Mesenchymal stem cell (in vitro differentiated cells and primary cell): ENCODE results near the gene ATP5ME.

ENCODE experiments used
- DNase-seq: peaks from one replicate; pipeline ENCODE4 v3.0.0-alpha.2; 2013
- H2AFZ ChIP-seq: one replicate; pipeline ENCODE4 v1.6.1; 2013; ENCODE audit warnings: low read depth, mild to moderate bottlenecking, control low read depth, inconsistent platforms, low read length, moderate library complexity
- H2AK5ac ChIP-seq: 2 replicates; pipeline ENCODE4 v1.6.1; 2013; ENCODE audit warnings: low read length, moderate library complexity, mild to moderate bottlenecking, inconsistent platforms; ENCODE audit not compliant: severe bottlenecking
- H2BK120ac ChIP-seq: one replicate; pipeline ENCODE4 v1.6.1; 2013; ENCODE audit warnings: low read depth, mild to moderate bottlenecking, inconsistent platforms, low read length, moderate library complexity
- H2BK12ac ChIP-seq, 2 experiments: one replicate each; pipeline ENCODE4 v1.6.1; 2013; ENCODE audit warnings: inconsistent platforms in 2 of 2, low read length in 2 of 2, mild to moderate bottlenecking in 2 of 2, moderate library complexity in 2 of 2, control low read depth in 1 of 2
- H2BK15ac ChIP-seq: one replicate; pipeline ENCODE4 v1.6.1; 2013; ENCODE audit warnings: mild to moderate bottlenecking, low read depth, inconsistent platforms; ENCODE audit not compliant: poor library complexity, severe bottlenecking
- H2BK5ac ChIP-seq: 2 replicates; pipeline ENCODE4 v1.6.1; 2013; ENCODE audit warnings: low read depth, mild to moderate bottlenecking, low read length, control low read depth, inconsistent platforms; ENCODE audit not compliant: poor library complexity, severe bottlenecking
- H3K14ac ChIP-seq, 2 experiments: one replicate each; pipeline ENCODE4 v1.6.1; 2013; ENCODE audit warnings: inconsistent platforms in 2 of 2, low read length in 2 of 2, control low read depth in 1 of 2, mild to moderate bottlenecking in 1 of 2, moderate library complexity in 1 of 2
- H3K18ac ChIP-seq, 2 experiments: one replicate each; pipeline ENCODE4 v1.6.1; 2013; ENCODE audit warnings: inconsistent platforms in 2 of 2, low read length in 2 of 2, control low read depth in 1 of 2, low read depth in 1 of 2, mild to moderate bottlenecking in 1 of 2
- H3K23ac ChIP-seq, 2 experiments: one replicate each; pipeline ENCODE4 v1.6.1; 2013; ENCODE audit warnings: inconsistent platforms in 2 of 2, low read length in 2 of 2, mild to moderate bottlenecking in 2 of 2, moderate library complexity in 2 of 2, control low read depth in 1 of 2
- H3K27ac ChIP-seq: 2 replicates; pipeline ENCODE4 v1.5.1; 2013; ENCODE audit warnings: mild to moderate bottlenecking, moderate library complexity, low read length, control low read depth, inconsistent platforms; ENCODE audit not compliant: poor library complexity, severe bottlenecking
- H3K27me3 ChIP-seq, 2 experiments: 2 replicates each; pipeline versions ENCODE4 v1.6.1 to v1.7.0; 2013; ENCODE audit warnings: low read length in 2 of 2, mild to moderate bottlenecking in 2 of 2, moderate library complexity in 2 of 2, control low read depth in 1 of 2, inconsistent platforms in 1 of 2; ENCODE audit not compliant: control insufficient read depth in 1 of 2, insufficient read depth in 1 of 2
- H3K36me3 ChIP-seq, 2 experiments: 2 replicates each; pipeline versions ENCODE4 v1.6.1 to v1.7.0; 2013; ENCODE audit warnings: low read length in 2 of 2, control low read depth in 1 of 2, inconsistent platforms in 1 of 2, low read depth in 1 of 2, mild to moderate bottlenecking in 1 of 2; ENCODE audit not compliant: insufficient read depth in 2 of 2, control insufficient read depth in 1 of 2
- H3K4ac ChIP-seq, 2 experiments: one replicate each; pipeline ENCODE4 v1.6.1; 2013; ENCODE audit warnings: inconsistent platforms in 2 of 2, low read length in 2 of 2, mild to moderate bottlenecking in 2 of 2, moderate library complexity in 2 of 2, control low read depth in 1 of 2, low read depth in 1 of 2
- H3K4me1 ChIP-seq: 2 replicates; pipeline ENCODE4 v1.6.1; 2013; ENCODE audit warnings: low read depth, low read length, control low read depth; ENCODE audit not compliant: control insufficient read depth, insufficient read depth
- H3K4me2 ChIP-seq: 2 replicates; pipeline ENCODE4 v1.6.1; 2013; ENCODE audit warnings: low read length, mild to moderate bottlenecking, inconsistent platforms; ENCODE audit not compliant: poor library complexity, severe bottlenecking
- H3K4me3 ChIP-seq, 2 experiments: 2 replicates each; pipeline versions ENCODE4 v1.5.1 to v1.7.0; 2013; ENCODE audit warnings: low read length in 2 of 2, mild to moderate bottlenecking in 2 of 2, control low read depth in 1 of 2, low read depth in 1 of 2; ENCODE audit not compliant: insufficient read depth in 1 of 2
- H3K79me1 ChIP-seq: replicated peaks from 2 replicates; pipeline ENCODE4 v1.6.1; 2013; ENCODE audit warnings: mild to moderate bottlenecking, control low read depth, low read length, inconsistent platforms; ENCODE audit not compliant: poor library complexity, severe bottlenecking
- H3K9ac ChIP-seq: 2 replicates; pipeline ENCODE4 v1.7.0; 2013; ENCODE audit warnings: mild to moderate bottlenecking, low read length, moderate library complexity
- H3K9me3 ChIP-seq: 2 replicates; pipeline ENCODE4 v1.7.0; 2013; ENCODE audit warnings: mild to moderate bottlenecking, low read length; ENCODE audit not compliant: control insufficient read depth
- H4K8ac ChIP-seq: one replicate; pipeline ENCODE4 v1.6.1; 2013; ENCODE audit warnings: inconsistent platforms, mild to moderate bottlenecking, low read length, moderate library complexity
- H4K91ac ChIP-seq: one replicate; pipeline ENCODE4 v1.6.1; 2013; ENCODE audit warnings: mild to moderate bottlenecking, low read length, inconsistent platforms
- WGBS: methylation state at CpG from one replicate; pipeline ENCODE4 v1.1.7; 2013; ENCODE audit warnings: mixed read lengths; 5-methylcytosine and 5-hydroxymethylcytosine counted together

The ATP5ME gene

GRCh38 chr4:705278-706082 lies 31.4 kb upstream of the ATP5ME start, which contains the start of gene PCGF3:
Gene PCGF3, plus strand, starts transcription at chr4:705832. Its CDS starts 27,849 bp downstream, at chr4:733681.
- H4K91ac ChIP-seq, result peak within 1 kb of the TSS; percentile 96
- peaks cover 0 to 15% of the 10 kb centered on the region in 2 experiments for H3K27me3 ChIP-seq
- no peaks in the 10 kb centered on the region for H3K9me3 ChIP-seq
- DNase-seq, result peak; percentile 94
- H4K8ac ChIP-seq, result peak within 1 kb of the TSS; percentile 71
- 4% methylated on average over 82 of the region's 82 CpGs for WGBS
- peak within 1 kb of the TSS; percentile 88 for H2BK5ac ChIP-seq
- H3K4me3 ChIP-seq, result peak within 1 kb of the TSS; percentile 90 to 91
- peak within 1 kb of the TSS; percentile 10 to 89 for H3K4ac ChIP-seq
- peak within 1 kb of the TSS; percentile 30 for H2AK5ac ChIP-seq
- H3K27ac ChIP-seq, result no peak within 1 kb of the TSS
- peak within 1 kb of the TSS in 1 of 2 experiments; percentile 2 for H2BK12ac ChIP-seq
- H3K9ac ChIP-seq, result peak within 1 kb of the TSS; percentile 99
- H3K18ac ChIP-seq, result peak within 1 kb of the TSS; percentile 95 to 96
- peak within 1 kb of the TSS; percentile 92 to 96 for H3K14ac ChIP-seq
- peak within 1 kb of the TSS; percentile 4 for H2BK15ac ChIP-seq
- H3K23ac ChIP-seq, result peak within 1 kb of the TSS in 1 of 2 experiments; percentile 6
- peak within 1 kb of the TSS; percentile 7 for H2AFZ ChIP-seq
- peaks cover 31% of the 10 kb centered on the region for H3K4me1 ChIP-seq
- H3K36me3 ChIP-seq, result peaks cover 3 to 12% of the 10 kb centered on the region in 2 experiments
- peaks cover 3% of the 10 kb centered on the region for H3K79me1 ChIP-seq
- H3K4me2 ChIP-seq, result peak within 1 kb of the TSS; percentile 89
- H2BK120ac ChIP-seq, result peak within 1 kb of the TSS; percentile 65

GRCh38 chr4:704971-705277 lies 30.8 kb upstream of the ATP5ME start:
- H2BK5ac ChIP-seq, result no peak overlapping the region
- H3K27ac ChIP-seq, result no peak overlapping the region
- peak overlapping the region; percentile 47 for H3K4me2 ChIP-seq
- H3K9me3 ChIP-seq, result no peaks in the 10 kb centered on the region
- no peak overlapping the region for H3K23ac ChIP-seq
- peaks cover 29% of the 10 kb centered on the region for H3K4me1 ChIP-seq
- peak overlapping the region; percentile 4 for H2BK15ac ChIP-seq
- H4K8ac ChIP-seq, result peak overlapping the region; percentile 71
- no peak overlapping the region for H2BK120ac ChIP-seq
- peak overlapping the region; percentile 91 for H3K9ac ChIP-seq
- peak overlapping the region; percentile 30 for H2AK5ac ChIP-seq
- H3K18ac ChIP-seq, result peak overlapping the region; percentile 1 to 9
- peak overlapping the region; percentile 34 for H4K91ac ChIP-seq
- peaks cover 0 to 15% of the 10 kb centered on the region in 2 experiments for H3K27me3 ChIP-seq
- no peak overlapping the region for H2AFZ ChIP-seq
- peaks cover 3% of the 10 kb centered on the region for H3K79me1 ChIP-seq
- no peak overlapping the region for H3K4ac ChIP-seq
- 96% methylated on average over 1 of the region's 1 CpG for WGBS
- H3K14ac ChIP-seq, result no peak overlapping the region
- H3K4me3 ChIP-seq, result peak overlapping the region in 1 of 2 experiments; percentile 86
- peaks cover 0 to 7% of the 10 kb centered on the region in 2 experiments for H3K36me3 ChIP-seq
- no peak for DNase-seq
- H2BK12ac ChIP-seq, result peak overlapping the region in 1 of 2 experiments; percentile 2

GRCh38 chr4:704198-704891 lies 30.3 kb upstream of the ATP5ME start:
- H3K27me3 ChIP-seq, result peaks cover 0 to 15% of the 10 kb centered on the region in 2 experiments
- H3K4me2 ChIP-seq, result no peak overlapping the region
- H2BK15ac ChIP-seq, result peak overlapping the region; percentile 4
- no peak overlapping the region for H3K27ac ChIP-seq
- H3K23ac ChIP-seq, result no peak overlapping the region
- no peak overlapping the region for H2BK120ac ChIP-seq
- no peaks in the 10 kb centered on the region for H3K9me3 ChIP-seq
- H4K8ac ChIP-seq, result peak overlapping the region; percentile 70
- peak overlapping the region; percentile 72 for H4K91ac ChIP-seq
- no peak overlapping the region for H2BK5ac ChIP-seq
- WGBS, result 94% methylated on average over 46 of the region's 46 CpGs
- H3K36me3 ChIP-seq, result peaks cover 0 to 7% of the 10 kb centered on the region in 2 experiments
- no peak overlapping the region for H2AK5ac ChIP-seq
- H3K4me1 ChIP-seq, result peaks cover 29% of the 10 kb centered on the region
- DNase-seq, result no peak
- peaks cover 3% of the 10 kb centered on the region for H3K79me1 ChIP-seq
- H2AFZ ChIP-seq, result no peak overlapping the region
- no peak overlapping the region for H3K18ac ChIP-seq
- H3K9ac ChIP-seq, result no peak overlapping the region
- H3K4me3 ChIP-seq, result no peak overlapping the region
- H2BK12ac ChIP-seq, result no peak overlapping the region
- H3K4ac ChIP-seq, result no peak overlapping the region
- no peak overlapping the region for H3K14ac ChIP-seq
